Mucosa of stomach (tissue), 1 donor: ENCODE results near the gene HERC6.
"Not testable (repeated sequence)": the region's sequence is repeated elsewhere in the genome, so short reads cannot be mapped to it uniquely, and the experiment has no call there.

Source experiments
- H3K27me3 ChIP-seq: one replicate; pipeline ENCODE4 v1.7.0; 2013; ENCODE audit warnings: mild to moderate bottlenecking, low read length; ENCODE audit not compliant: control insufficient read depth, insufficient read depth
- H3K36me3 ChIP-seq: one replicate; pipeline ENCODE4 v1.7.0; 2013; ENCODE audit warnings: low read length; ENCODE audit not compliant: control insufficient read depth, insufficient read depth
- H3K4me1 ChIP-seq: one replicate; pipeline ENCODE4 v1.7.0; 2013; ENCODE audit warnings: mild to moderate bottlenecking, low read length; ENCODE audit not compliant: control insufficient read depth, insufficient read depth
- H3K4me3 ChIP-seq: one replicate; pipeline ENCODE4 v1.7.0; 2013; ENCODE audit warnings: low read length
- H3K9ac ChIP-seq: one replicate; pipeline ENCODE4 v1.7.0; 2013; ENCODE audit warnings: mild to moderate bottlenecking, low read length, moderate library complexity
- H3K9me3 ChIP-seq: one replicate; pipeline ENCODE4 v1.7.0; 2013; ENCODE audit warnings: mild to moderate bottlenecking, low read length, moderate library complexity; ENCODE audit not compliant: control insufficient read depth
- donor health status: Pancreatic carcinoma.

Gene HERC6

DNA sequence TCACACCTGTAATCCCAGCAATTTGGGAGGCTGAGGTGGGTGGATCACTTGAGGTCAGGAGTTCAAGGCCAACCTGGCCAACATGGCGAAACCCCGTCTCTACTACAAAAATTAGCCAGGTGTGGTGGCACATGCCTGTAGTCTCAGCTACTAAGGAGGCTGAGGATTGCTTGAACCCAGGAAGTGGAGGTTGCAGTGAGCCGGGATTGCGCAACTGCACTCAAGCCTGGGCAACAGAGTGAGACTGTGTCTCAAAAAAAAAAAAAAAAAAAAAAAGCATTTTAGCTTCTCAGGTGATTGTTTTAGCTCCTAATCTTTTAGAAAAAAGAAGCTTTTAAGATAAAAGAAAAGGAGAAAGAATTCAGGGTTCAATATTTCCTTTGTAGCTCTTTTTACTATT lies 59.2 kb downstream of the HERC6 start:
- not testable (repeated sequence) for H3K4me1 ChIP-seq, H3K27me3 ChIP-seq, H3K9ac ChIP-seq, H3K9me3 ChIP-seq, H3K4me3 ChIP-seq, H3K36me3 ChIP-seq

DNA sequence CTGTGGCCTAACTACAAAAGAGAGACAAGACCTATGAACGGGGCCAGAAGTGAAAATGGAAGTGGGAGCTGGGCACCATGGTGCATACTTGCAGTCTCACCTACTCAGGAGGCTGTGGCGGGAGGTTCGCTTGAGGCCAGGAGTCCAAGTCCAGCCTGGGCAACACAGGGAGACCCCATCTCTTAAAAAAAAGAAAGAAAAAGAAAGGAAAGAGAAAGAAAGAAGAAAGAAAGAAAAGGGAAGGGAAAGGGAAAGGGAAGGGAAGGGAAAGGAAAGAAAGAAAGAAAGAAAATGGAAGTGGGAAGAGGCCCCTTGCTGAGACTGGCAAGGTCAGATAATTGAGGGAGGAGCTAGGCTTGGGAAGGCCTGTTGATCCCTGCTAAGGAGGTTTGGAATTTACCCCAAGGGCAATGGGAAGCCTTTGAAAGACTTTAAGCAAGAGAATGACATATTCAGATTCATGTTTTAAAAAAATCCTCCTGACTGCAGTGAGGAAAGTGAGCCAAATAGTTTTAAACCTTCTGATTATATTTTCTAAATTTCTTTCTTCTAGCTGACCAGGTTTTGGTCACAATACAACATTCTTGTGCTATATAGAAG lies 60.6 kb downstream of the HERC6 start:
- no peak overlapping the region for H3K9ac ChIP-seq
- H3K4me3 ChIP-seq, result no peak overlapping the region
- H3K9me3 ChIP-seq, result no peaks in the 10 kb centered on the region
- H3K4me1 ChIP-seq, result no peaks in the 10 kb centered on the region
- H3K27me3 ChIP-seq, result no peaks in the 10 kb centered on the region
- no peaks in the 10 kb centered on the region for H3K36me3 ChIP-seq

DNA sequence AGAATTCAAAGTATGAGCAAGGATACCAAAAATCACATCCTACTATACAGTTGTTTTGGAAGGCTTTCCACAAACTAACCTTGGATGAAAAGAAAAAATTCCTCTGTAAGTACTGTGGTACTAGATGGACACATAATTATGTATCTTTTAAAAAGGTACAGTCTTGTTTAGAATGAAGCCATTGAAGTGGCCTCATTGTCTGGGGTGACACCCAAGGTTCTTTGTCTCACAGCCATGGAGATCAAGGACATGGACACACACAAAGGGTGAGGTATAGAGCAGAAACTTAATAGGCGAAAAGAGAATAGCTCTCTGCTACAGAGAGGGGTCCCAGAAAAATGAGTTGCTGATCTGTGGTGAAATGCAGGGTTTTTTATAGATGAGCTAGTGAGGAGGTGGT lies 61.5 kb downstream of the HERC6 start:
- Histone ChIP-seq H3K27me3 (no peaks in the 10 kb centered on the region), H3K36me3 (no peaks in the 10 kb centered on the region)

DNA sequence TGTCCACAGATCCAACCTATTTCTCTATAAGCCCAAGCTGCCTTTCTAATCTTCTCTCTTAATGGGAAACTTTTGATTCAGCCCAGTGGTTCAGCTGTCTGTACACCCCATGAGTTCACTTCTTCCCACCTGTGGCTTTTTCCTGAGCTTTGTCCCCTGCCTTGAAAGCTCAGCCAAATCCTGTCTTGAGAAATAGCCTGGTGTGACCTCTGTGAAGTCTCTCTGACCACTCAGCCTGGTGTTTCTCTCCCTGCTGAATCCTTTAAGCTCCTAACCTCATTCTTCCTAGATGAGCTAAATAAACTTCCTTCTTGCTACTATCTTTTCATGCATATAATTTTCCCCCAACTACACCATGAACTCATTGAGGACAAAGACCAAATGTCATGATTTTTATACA lies 63.0 kb downstream of the HERC6 start:
- Histone ChIP-seq H3K9ac (no peak overlapping the region), H3K4me3 (no peak overlapping the region), H3K36me3 (no peaks in the 10 kb centered on the region), H3K9me3 (no peaks in the 10 kb centered on the region), H3K4me1 (no peaks in the 10 kb centered on the region), H3K27me3 (no peaks in the 10 kb centered on the region)

More for the DNA sequence above, 61.5 kb downstream of the HERC6 start:
- no peak overlapping the region for H3K9ac ChIP-seq
- no peaks in the 10 kb centered on the region for H3K4me1 ChIP-seq
- no peak overlapping the region for H3K4me3 ChIP-seq
- no peaks in the 10 kb centered on the region for H3K9me3 ChIP-seq

DNA sequence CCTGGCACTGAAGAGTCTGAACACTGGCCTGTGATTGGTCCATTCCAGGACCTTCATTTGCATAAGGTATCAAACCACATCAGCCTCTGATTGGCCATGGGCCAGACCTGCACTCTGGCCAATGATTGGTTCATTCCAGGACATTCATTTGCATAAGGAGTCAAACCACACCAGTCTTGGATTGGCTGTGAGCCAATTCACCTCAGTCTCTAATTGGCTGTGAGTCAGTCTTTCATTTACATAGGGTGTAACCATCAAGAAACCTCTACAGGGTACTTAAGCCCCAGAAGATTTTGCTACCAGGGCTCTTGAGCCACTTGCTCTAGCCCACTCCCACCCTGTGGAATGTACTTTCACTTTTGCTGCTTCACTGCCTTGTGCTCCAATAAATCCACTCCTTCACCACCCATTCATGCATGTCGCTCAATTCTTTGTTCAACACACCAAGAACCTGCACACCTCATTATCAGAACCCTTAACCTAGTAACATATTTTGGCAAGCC lies 64.1 kb downstream of the HERC6 start:
- no peak overlapping the region for H3K4me3 ChIP-seq
- H3K27me3 ChIP-seq, result no peaks in the 10 kb centered on the region
- H3K36me3 ChIP-seq, result no peaks in the 10 kb centered on the region
- no peak overlapping the region for H3K9ac ChIP-seq
- no peaks in the 10 kb centered on the region for H3K4me1 ChIP-seq
- H3K9me3 ChIP-seq, result no peaks in the 10 kb centered on the region

DNA sequence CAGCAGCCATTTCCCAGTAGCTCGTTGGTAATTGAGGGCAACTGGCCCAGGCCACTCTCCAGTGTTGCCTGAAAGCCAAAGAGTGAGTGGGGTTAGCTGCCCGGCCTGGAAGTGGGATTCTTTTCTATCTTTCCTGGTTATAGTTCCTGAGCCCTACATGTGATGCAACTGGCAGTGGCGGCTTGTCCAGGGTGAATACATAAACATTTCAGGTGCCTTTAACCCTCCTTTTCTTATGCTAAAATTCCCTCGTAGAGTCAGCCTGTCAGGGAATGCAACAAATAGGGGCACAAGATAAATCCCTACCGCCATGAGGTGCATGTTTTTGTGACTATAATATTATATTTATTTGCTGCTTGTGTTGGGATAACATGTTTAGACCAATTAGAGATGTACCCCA lies 64.8 kb downstream of the HERC6 start:
- Histone ChIP-seq H3K9ac (no peak overlapping the region), H3K27me3 (no peaks in the 10 kb centered on the region), H3K36me3 (no peaks in the 10 kb centered on the region), H3K4me1 (no peaks in the 10 kb centered on the region), H3K9me3 (no peaks in the 10 kb centered on the region), H3K4me3 (no peak overlapping the region)

DNA sequence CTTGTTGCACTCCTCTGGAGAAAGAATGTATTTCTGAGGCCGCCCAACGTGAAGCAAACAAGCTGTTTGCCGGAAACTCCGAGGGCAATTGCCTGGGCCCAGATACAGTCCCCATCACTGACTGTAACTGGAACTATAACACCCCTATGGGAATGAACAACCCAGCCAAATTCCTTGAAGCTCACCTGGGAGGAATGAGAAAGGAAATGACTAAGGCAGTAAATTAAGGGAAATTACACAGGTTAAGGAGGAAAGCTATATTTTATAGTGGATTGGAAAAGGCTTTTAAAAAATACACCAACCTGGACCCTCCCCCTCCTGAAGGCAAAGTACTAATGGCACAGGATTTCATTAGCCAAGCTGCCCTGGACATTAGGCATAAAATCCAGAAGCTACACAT lies 66.6 kb downstream of the HERC6 start:
- Histone ChIP-seq H3K4me3 (no peak overlapping the region), H3K27me3 (no peaks in the 10 kb centered on the region), H3K9ac (no peak overlapping the region), H3K36me3 (no peaks in the 10 kb centered on the region), H3K4me1 (no peaks in the 10 kb centered on the region), H3K9me3 (no peaks in the 10 kb centered on the region)

DNA sequence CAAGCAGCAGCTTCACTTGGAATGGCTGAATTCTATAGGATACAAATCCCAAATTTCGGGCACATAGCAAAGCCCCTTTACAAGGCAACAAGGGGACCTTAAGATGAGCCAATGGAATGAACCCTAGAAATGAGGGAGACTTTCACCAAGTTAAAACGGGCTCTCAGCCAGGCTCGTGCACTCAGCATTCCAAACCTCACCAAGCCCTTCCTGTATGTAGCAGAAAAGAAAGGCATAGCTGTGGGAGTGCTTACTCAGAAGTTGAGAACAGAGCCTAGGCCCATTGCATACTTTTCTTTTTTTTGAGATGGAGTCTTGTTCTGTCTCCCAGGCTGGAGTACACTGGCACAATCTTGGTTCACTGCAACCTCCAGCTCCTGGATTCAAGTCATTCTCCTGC lies 67.5 kb downstream of the HERC6 start:
- Histone ChIP-seq H3K9ac (no peak overlapping the region), H3K36me3 (no peaks in the 10 kb centered on the region), H3K4me1 (no peaks in the 10 kb centered on the region), H3K9me3 (no peaks in the 10 kb centered on the region), H3K4me3 (no peak overlapping the region), H3K27me3 (no peaks in the 10 kb centered on the region)

DNA sequence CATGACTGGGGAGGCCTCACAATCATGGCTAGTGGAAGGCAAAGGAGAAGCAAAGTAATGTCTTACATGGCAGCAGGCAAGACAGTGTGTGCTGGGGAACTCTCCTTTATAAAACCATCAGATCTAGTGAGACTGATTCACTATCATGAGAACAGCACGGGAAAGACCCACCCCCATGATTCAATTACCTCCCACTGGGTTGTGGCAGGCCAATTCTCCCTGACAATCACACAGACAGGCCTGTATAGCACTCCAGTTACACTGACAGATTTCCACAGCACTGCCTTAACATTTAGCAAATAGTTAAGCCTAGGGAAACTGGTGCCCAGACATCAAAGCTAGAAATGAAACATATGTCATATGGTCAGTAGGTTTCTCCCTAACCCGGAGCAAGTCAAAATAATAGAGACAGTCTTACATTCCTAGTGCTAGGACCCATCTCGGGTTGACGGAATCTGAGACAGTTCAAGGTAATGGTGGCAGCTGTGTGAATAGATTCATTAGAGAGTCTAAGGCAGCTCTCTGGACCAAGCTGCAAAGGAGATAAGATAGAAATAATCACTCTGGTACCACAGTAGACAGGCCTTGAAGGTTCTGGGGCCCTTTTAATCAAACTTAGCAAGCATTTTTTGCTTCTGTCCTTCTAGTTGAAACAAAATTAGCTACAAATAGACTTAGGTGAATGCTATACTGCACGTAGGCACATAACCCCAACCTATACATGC lies 68.9 kb downstream of the HERC6 start:
- Histone ChIP-seq H3K27me3 (no peaks in the 10 kb centered on the region), H3K9me3 (no peaks in the 10 kb centered on the region), H3K9ac (no peak overlapping the region), H3K4me1 (no peaks in the 10 kb centered on the region), H3K36me3 (no peaks in the 10 kb centered on the region), H3K4me3 (no peak overlapping the region)

DNA sequence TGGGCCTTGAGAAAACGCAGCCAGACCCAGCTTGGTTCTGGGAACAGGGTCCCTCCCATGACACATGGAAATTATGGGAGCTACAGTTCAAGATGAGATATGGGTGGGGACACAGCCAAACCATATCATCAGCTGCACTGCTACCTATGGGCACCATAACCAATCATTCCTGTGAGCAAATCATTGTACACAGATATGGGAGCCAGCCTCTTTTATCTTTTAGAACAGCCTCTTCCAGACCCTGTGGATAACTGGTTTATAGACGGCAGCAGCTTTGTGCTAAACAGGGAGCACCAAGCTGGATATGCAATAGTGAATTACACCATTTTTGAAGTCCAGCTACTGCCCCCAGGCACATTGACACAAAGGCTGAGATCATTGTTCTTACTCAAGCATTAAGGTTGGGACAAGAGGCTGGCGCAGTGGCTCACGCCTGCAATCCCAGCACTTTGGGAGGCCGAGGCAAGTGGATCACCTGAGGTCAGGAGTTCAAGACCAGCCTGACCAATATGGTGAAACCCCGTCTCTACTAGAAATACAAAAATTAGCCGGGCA lies 69.6 kb downstream of the HERC6 start:
- not testable (repeated sequence) for H3K9me3 ChIP-seq, H3K9ac ChIP-seq, H3K4me1 ChIP-seq, H3K27me3 ChIP-seq, H3K4me3 ChIP-seq, H3K36me3 ChIP-seq

DNA sequence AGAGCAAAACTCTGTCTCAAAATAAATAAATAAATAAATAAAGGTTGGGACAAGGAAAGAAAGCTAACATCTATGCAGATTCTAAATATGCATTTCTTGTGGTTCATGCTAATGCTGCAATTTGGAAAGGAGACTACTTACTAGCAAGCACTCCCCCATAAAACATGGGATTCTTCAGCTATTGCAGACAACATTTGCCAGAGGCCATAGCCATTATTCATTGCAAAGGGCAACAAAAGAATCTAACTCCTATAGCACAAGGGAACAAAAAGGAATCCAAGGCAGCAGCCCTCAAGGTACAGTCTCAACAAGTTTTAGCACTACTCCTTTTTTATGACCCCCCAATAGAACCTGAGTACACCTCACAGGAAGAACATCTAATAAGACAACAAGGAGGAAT lies 70.2 kb downstream of the HERC6 start:
- no peak overlapping the region for H3K4me3 ChIP-seq
- H3K9ac ChIP-seq, result no peak overlapping the region
- H3K4me1 ChIP-seq, result no peaks in the 10 kb centered on the region
- H3K36me3 ChIP-seq, result no peaks in the 10 kb centered on the region
- no peaks in the 10 kb centered on the region for H3K9me3 ChIP-seq
- H3K27me3 ChIP-seq, result no peaks in the 10 kb centered on the region

DNA sequence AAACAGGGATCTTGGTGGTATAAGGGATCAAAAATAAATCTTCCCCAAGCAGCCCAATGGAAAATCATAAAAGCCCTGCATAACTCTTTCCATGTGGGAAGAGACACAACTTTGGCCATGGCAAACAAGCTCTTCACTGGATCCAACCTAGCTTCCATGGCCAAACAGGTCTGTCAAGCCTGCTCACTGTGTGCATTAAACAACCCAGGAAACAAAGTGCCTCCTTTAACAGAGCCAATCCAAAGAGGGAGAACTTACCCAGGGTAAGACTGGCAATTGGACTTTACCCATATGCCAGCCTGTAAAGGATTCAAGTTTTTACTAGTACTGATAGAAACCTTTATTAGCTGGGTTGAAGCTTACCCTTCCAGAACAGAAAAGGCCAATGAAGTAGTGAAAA lies 70.6 kb downstream of the HERC6 start:
- no peaks in the 10 kb centered on the region for H3K4me1 ChIP-seq
- H3K27me3 ChIP-seq, result no peaks in the 10 kb centered on the region
- no peak overlapping the region for H3K4me3 ChIP-seq
- no peaks in the 10 kb centered on the region for H3K9me3 ChIP-seq
- no peaks in the 10 kb centered on the region for H3K36me3 ChIP-seq
- H3K9ac ChIP-seq, result no peak overlapping the region
